ENCODE results near the gene HLA-DPA1.
"Not testable (repeated sequence)": the region's sequence is repeated elsewhere in the genome, so short reads cannot be mapped to it uniquely, and the experiment has no call there.

HLA-DPA1 gene

DNA sequence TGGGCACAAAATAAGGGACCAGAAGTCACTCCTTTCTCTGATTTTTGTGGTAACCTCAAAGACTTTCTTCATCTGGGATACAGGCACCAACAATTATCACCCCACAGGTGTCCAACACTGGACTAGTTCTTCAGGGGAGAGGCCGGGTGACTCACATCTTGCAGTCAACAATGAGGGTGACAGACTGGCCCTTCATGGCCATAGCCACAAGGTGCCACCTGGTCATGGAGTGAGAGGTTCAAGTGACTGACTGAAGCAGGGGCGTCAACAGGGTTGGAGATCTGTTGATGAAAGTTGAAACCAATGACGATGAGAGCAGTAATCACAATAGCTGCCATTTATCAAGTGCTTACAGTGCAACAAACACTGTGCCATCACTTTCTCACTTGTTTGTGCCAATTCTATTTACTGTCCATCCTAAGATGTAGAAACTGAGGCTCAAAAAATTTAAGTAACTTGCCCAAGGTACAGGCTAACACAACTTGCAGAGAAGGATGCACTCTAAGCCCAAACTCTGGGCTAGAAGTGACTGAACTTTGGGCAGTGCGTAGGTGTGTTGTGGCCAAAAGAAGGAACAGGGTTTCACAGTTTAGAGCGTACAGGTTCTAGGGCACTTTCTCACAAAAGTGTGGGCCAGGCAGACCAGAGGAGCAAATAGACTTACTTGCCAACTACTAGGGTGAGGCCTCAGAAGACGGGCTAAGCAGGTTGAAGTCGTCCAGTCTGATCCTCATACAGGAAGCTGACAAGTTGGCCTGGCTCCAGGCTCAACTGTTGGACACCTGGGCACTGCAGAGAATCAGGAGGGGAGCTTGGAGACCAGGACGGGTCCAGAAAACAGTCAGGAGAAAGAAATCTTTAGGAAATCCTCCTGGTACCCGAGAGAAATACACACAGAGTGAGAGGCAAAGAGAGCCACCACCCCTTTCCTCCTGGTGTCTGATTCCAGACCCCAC lies 32.7 kb upstream of the HLA-DPA1 start:
- H3K4me1 ChIP-seq (ENCODE audit: insufficient read depth, low read length): no peaks in the 10 kb centered on the region
- H3K4me3 ChIP-seq (ENCODE audit: low read length): no peak overlapping the region
- peaks cover 29% of the 10 kb centered on the region for H3K27me3 ChIP-seq (ENCODE audit: insufficient read depth, low read length)
- H2AFZ ChIP-seq (ENCODE audit: low read depth, low read length): no peak overlapping the region
- H3K9me3 ChIP-seq (ENCODE audit: low read length): no peaks in the 10 kb centered on the region
- no peaks in the 10 kb centered on the region for H3K36me3 ChIP-seq (ENCODE audit: insufficient read depth, low read length)

DNA sequence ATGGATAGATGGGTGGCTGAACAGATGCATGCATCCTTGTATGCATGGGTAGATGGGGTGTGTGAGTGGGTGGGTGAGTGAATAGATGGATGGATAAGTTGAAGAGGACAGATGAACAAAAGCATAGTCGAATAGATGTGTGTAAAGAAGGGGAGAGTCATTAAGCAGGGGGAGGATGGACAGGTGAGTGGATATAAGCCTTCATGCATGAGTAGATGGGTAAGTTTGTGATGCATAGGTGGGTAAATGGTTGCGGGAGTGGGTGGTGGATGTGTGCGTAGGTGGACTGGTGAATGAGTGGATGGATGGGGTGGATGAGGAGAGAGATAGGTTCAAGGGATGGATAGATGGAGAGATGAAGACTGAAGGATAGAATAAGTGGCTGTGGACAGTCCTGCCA lies 31.9 kb upstream of the HLA-DPA1 start:
- Histone ChIP-seq H3K4me1 (ENCODE audit: insufficient read depth, low read length) (no peaks in the 10 kb centered on the region), H2AFZ (ENCODE audit: low read depth, low read length) (no peak overlapping the region), H3K27me3 (ENCODE audit: insufficient read depth, low read length) (peaks cover 29% of the 10 kb centered on the region), H3K4me3 (ENCODE audit: low read length) (no peak overlapping the region), H3K9me3 (ENCODE audit: low read length) (no peaks in the 10 kb centered on the region), H3K36me3 (ENCODE audit: insufficient read depth, low read length) (no peaks in the 10 kb centered on the region)

DNA sequence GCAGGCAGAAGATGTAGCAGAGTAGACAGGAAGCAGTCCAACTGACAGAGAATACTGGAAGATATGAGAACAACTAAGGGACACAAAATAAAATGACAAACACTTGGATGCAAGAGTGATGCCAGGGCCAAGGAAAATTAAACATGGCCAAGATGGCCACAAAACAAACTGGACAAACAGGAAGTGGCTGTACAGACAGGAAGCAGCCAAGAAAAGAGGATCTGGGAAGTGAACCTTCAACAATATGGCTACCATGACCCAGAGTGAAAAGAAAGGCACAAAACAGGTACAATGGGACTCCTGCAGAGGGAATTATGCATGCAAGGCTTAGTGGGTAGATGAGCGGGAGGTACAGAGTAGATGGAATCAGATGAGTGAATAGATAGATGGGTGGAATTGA lies 31.4 kb upstream of the HLA-DPA1 start:
- H3K27me3 ChIP-seq (ENCODE audit: insufficient read depth, low read length): peaks cover 29% of the 10 kb centered on the region
- no peaks in the 10 kb centered on the region for H3K4me1 ChIP-seq (ENCODE audit: insufficient read depth, low read length)
- no peak overlapping the region for H2AFZ ChIP-seq (ENCODE audit: low read depth, low read length)
- H3K9me3 ChIP-seq (ENCODE audit: low read length): no peaks in the 10 kb centered on the region
- H3K36me3 ChIP-seq (ENCODE audit: insufficient read depth, low read length): no peaks in the 10 kb centered on the region
- no peak overlapping the region for H3K4me3 ChIP-seq (ENCODE audit: low read length)

DNA sequence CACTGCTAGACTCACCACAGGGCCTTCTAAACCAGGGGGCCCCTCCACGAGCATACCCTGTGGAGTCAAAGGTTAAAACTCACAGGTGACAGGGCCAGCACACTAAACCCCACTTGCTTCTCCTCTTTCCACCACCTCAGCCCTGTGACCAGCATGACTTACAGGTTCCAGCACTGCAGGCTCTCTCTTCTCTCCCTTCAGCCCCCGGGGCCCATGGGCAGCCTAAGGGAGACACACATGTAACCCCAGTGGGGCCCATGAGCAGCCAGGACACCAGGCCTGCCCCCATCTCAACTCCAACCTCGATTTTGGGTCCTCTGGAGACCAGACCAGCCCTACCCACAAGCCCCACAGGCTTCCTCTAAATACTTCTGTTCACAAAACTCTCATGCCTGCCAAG lies 30.3 kb upstream of the HLA-DPA1 start:
- Histone ChIP-seq H3K36me3 (ENCODE audit: insufficient read depth, low read length) (no peaks in the 10 kb centered on the region), H2AFZ (ENCODE audit: low read depth, low read length) (no peak overlapping the region), H3K27me3 (ENCODE audit: insufficient read depth, low read length) (peaks cover 29% of the 10 kb centered on the region), H3K4me1 (ENCODE audit: insufficient read depth, low read length) (no peaks in the 10 kb centered on the region), H3K9me3 (ENCODE audit: low read length) (no peaks in the 10 kb centered on the region), H3K4me3 (ENCODE audit: low read length) (no peak overlapping the region)

DNA sequence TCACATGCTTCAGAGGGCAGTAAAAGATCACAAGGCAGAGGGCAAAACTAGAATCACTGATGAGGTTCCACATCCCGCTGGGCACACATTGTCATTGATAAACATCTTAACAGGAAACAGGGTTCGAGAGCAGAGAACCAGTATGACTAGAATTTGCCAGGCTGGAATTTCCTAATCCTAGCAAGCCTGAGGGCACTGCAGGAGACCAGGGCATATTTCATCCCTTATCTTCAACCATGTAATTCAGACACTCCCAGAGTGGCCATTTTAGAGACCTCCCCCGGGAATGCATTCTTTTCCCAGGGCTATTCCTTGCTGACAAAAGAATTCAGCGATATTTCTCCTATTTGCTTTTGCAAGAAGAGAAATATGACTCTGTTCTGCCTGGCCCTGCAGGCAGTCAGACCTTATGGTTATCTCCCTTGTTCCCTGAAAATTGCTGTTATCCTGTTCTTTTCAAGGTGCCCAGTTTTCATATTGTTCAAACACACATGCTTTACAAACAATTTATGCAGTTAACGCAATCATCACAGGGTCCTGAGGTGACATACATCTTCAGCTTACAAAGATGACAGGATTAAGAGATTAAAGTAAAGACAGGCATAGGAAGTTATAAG lies 27.8 kb upstream of the HLA-DPA1 start:
- H3K27me3 ChIP-seq (ENCODE audit: insufficient read depth, low read length): peaks cover 12% of the 10 kb centered on the region
- not testable (repeated sequence) for H3K36me3 ChIP-seq (ENCODE audit: insufficient read depth, low read length); H2AFZ ChIP-seq (ENCODE audit: low read depth, low read length); H3K4me1 ChIP-seq (ENCODE audit: insufficient read depth, low read length); H3K4me3 ChIP-seq (ENCODE audit: low read length); H3K9me3 ChIP-seq (ENCODE audit: low read length)

DNA sequence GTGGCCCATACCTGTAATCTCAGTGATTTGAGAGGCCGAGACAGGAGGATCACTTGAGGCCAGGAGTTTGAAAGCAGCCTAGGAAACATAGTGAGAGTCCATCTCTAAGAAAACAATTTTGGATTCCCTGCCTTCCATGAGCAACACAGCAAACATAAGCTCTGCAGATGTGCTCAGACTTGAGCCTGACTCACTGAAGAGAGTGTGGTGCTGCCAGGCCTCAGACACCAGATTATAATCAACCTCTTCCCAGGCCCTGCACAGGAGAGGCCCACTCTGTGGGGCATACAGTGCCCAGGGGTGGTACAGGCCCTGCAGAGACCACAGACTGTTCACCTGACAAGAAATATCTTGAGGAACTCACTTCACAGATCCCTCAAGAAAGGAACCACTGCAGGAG lies 22.2 kb upstream of the HLA-DPA1 start:
- Histone ChIP-seq H3K36me3 (ENCODE audit: insufficient read depth, low read length) (no peaks in the 10 kb centered on the region), H3K9me3 (ENCODE audit: low read length) (no peaks in the 10 kb centered on the region), H3K4me1 (ENCODE audit: insufficient read depth, low read length) (no peaks in the 10 kb centered on the region), H3K4me3 (ENCODE audit: low read length) (no peak overlapping the region), H2AFZ (ENCODE audit: low read depth, low read length) (no peak overlapping the region), H3K27me3 (ENCODE audit: insufficient read depth, low read length) (no peaks in the 10 kb centered on the region)

DNA sequence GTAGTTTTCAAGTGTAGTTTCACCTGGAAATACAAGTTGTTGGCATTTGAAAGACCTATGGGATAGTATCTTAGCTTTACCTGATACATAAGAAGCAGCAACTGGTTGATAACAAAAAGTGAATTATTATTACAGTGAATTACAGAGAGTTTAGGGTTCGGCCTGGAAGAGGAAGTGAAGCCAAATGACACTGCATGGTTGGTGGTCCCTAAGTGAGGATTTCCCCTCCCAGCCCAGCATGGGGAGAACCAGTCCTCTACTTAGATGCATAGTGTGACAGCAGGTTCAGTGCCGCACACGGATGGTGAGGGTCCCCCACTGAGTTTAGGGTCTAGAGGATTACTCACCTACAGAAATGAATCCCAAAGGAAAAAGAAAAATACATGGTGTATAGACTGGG lies 20.4 kb upstream of the HLA-DPA1 start:
- Histone ChIP-seq H3K4me3 (ENCODE audit: low read length) (no peak overlapping the region), H3K36me3 (ENCODE audit: insufficient read depth, low read length) (no peaks in the 10 kb centered on the region), H3K27me3 (ENCODE audit: insufficient read depth, low read length) (no peaks in the 10 kb centered on the region), H3K4me1 (ENCODE audit: insufficient read depth, low read length) (no peaks in the 10 kb centered on the region), H3K9me3 (ENCODE audit: low read length) (no peaks in the 10 kb centered on the region), H2AFZ (ENCODE audit: low read depth, low read length) (no peak overlapping the region)

DNA sequence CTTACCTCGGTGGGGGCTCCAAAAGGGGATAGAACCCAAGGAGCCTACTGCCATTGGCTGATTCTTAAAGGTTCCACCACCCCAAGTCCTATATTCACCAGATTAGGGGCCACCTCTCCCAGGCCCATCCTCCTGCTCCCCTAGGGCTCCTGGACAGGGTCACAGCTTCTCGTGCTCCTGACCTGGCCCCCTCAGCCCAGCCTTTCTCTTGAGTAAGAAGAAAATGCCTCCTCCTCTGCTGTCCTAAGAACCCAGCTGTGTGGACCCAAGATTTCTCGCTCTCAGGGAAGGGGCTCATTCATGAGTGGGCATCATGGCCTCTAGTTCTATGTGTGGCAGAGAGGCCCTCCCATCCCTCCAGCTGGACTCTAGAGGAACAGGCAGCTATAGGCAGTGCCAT lies 18.9 kb upstream of the HLA-DPA1 start:
- Histone ChIP-seq H3K4me1 (ENCODE audit: insufficient read depth, low read length) (no peaks in the 10 kb centered on the region), H3K9me3 (ENCODE audit: low read length) (no peaks in the 10 kb centered on the region), H3K4me3 (ENCODE audit: low read length) (no peak overlapping the region), H3K36me3 (ENCODE audit: insufficient read depth, low read length) (no peaks in the 10 kb centered on the region), H2AFZ (ENCODE audit: low read depth, low read length) (no peak overlapping the region), H3K27me3 (ENCODE audit: insufficient read depth, low read length) (no peaks in the 10 kb centered on the region)

DNA sequence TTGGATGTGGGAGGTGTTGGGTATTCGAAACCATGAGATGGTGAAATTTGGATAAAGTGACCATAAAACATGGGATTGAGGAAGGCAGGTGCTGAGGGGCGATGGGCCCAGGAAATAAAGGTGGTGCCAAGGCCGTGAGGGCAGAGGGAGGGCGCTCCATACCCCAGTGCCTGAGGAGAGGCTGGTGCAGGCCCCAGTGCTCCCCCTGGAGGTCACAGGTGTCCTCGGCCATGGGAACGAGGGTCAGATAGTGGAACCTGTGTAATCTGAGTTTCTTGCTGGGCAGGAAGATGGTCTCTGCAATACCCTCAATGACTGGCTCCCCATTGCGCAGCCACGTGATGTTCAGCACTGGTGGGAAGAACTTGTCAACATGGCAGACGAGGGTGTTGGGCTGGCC lies 18.5 kb upstream of the HLA-DPA1 start:
- H3K9me3 ChIP-seq (ENCODE audit: low read length): no peaks in the 10 kb centered on the region
- H3K4me1 ChIP-seq (ENCODE audit: insufficient read depth, low read length): no peaks in the 10 kb centered on the region
- no peak overlapping the region for H3K4me3 ChIP-seq (ENCODE audit: low read length)
- H2AFZ ChIP-seq (ENCODE audit: low read depth, low read length): no peak overlapping the region
- H3K27me3 ChIP-seq (ENCODE audit: insufficient read depth, low read length): no peaks in the 10 kb centered on the region
- no peaks in the 10 kb centered on the region for H3K36me3 ChIP-seq (ENCODE audit: insufficient read depth, low read length)

DNA sequence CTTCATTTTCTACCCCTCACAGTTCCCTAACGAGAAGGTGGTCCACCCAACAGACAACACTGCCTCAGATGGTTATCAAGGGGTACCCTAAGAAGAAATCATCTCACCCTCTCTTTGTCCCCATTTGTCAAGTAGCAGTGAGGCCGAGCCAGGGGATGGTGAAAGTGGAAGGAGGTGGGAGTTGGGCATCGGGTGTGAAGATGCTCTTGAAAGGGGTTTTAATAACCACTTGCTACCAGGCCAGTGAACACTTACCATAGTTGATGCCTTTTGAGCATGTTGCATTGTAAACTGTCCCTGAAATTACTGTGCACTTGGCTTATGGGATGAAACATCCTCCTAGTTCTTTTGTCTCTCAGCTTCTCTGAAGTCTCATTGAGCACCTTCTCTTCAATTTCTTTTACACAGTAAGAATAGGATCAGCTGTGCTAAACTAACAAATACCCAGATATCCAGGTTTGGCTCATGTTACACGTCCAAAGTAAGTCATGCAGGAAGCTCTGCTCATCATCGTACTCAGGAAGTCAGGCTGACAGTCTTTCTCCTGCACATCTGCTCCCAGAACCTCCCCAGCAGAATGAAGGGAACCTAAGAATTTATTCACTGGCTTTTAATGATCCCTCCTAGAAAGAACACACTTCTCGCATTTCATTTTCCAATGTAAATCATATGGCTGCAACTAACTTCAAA lies 15.6 kb upstream of the HLA-DPA1 start:
- no peaks in the 10 kb centered on the region for H3K36me3 ChIP-seq (ENCODE audit: insufficient read depth, low read length)
- no peaks in the 10 kb centered on the region for H3K9me3 ChIP-seq (ENCODE audit: low read length)
- no peaks in the 10 kb centered on the region for H3K27me3 ChIP-seq (ENCODE audit: insufficient read depth, low read length)
- no peak overlapping the region for H2AFZ ChIP-seq (ENCODE audit: low read depth, low read length)
- H3K4me1 ChIP-seq (ENCODE audit: insufficient read depth, low read length): no peaks in the 10 kb centered on the region
- H3K4me3 ChIP-seq (ENCODE audit: low read length): no peak overlapping the region

DNA sequence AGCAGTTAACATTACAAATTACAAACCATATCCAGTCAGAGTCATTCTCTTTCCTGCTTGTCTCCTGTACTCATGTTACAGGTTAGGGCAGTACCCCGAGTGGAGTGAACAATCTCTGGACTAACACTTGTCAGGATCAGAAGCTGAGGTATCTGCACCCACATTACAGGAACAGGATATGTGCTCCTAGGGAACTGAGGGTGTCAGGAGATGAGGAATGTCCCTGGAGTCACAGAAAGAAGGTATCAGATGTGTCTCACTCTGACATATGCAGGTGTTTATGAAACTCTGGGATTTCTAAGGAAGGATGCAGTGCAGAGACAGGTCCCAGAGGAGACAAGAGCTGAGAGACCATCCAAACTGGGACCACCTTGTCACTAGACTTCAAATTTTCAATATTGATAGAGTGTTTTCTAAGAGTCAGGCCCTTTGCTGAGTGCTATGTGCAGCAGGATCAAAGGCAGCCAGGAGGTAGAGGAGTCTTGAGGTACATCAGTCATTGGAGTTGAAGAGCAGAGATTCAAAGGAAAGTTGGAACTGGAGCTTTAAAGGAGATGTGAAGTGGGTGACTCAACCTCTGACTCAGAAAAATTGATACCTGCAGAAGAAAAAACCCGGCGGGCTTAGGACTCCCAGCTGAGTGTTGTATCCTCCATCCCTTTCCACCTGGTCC lies 14.9 kb upstream of the HLA-DPA1 start:
- H3K4me3 ChIP-seq (ENCODE audit: low read length): no peak overlapping the region
- H2AFZ ChIP-seq (ENCODE audit: low read depth, low read length): no peak overlapping the region
- no peaks in the 10 kb centered on the region for H3K36me3 ChIP-seq (ENCODE audit: insufficient read depth, low read length)
- no peaks in the 10 kb centered on the region for H3K27me3 ChIP-seq (ENCODE audit: insufficient read depth, low read length)
- H3K9me3 ChIP-seq (ENCODE audit: low read length): no peaks in the 10 kb centered on the region
- H3K4me1 ChIP-seq (ENCODE audit: insufficient read depth, low read length): no peaks in the 10 kb centered on the region

DNA sequence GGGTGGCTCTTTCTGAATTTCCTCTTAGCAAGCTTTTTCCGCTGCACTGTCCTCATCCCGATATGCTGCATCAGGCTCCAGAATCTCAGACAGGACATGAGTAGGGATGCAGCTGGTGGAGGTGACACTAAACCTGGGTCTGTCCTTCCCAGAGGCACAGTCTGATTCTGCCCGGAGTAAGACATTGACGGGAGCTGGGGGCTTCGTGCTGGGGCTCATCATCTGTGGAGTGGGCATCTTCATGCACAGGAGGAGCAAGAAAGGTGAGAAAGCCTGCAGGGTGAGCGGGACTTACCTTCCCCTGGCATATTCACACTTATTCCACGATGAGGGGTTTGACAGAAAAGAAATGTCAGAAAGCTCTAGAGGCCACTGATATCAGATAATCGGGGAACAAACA lies 12.2 kb upstream of the HLA-DPA1 start:
- no peaks in the 10 kb centered on the region for H3K4me1 ChIP-seq (ENCODE audit: insufficient read depth, low read length)

DNA sequence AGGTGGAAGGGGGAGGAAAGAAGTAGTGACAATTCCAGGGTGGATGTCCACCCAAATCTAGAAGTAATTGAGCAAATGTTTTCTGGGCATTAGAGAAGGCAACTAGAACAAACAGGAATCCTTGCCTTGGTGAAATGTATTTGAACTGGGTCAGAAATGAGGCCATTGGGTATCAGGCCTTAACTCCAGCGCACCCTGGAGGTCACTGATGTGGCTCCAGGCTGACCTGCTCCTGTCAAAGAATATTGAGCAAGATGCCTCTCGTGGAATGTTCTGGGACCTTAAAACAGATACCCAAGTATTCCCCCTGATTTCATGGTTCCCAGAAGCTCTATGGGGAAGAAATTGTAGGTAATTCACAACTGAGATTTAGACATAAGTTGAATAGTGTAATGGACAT lies 9.3 kb upstream of the HLA-DPA1 start:
- H3K4me3 ChIP-seq (ENCODE audit: low read length): no peak overlapping the region
- no peaks in the 10 kb centered on the region for H3K36me3 ChIP-seq (ENCODE audit: insufficient read depth, low read length)
- H3K27me3 ChIP-seq (ENCODE audit: insufficient read depth, low read length): peaks cover 3% of the 10 kb centered on the region
- no peaks in the 10 kb centered on the region for H3K9me3 ChIP-seq (ENCODE audit: low read length)
- H3K4me1 ChIP-seq (ENCODE audit: insufficient read depth, low read length): no peaks in the 10 kb centered on the region
- no peak overlapping the region for H2AFZ ChIP-seq (ENCODE audit: low read depth, low read length)

More for the DNA sequence above, 12.2 kb upstream of the HLA-DPA1 start:
- Histone ChIP-seq H3K9me3 (ENCODE audit: low read length) (no peaks in the 10 kb centered on the region), H3K27me3 (ENCODE audit: insufficient read depth, low read length) (peaks cover 3% of the 10 kb centered on the region), H2AFZ (ENCODE audit: low read depth, low read length) (no peak overlapping the region), H3K4me3 (ENCODE audit: low read length) (no peak overlapping the region), H3K36me3 (ENCODE audit: insufficient read depth, low read length) (no peaks in the 10 kb centered on the region)
